Non-pigmented ciliary epithelial cell (primary cell): ENCODE measurements around the gene RPL7A.
A peak's percentile ranks its signal among the peaks of the same experiment; 100 is the strongest.
"Not testable (repeated sequence)": the region's sequence is repeated elsewhere in the genome, so short reads cannot be mapped to it uniquely, and the experiment has no call there.

Experiments used
- DNase-seq: peaks from one replicate; pipeline ENCODE4 v3.0.0-alpha.2; 2010; ENCODE audit warnings: low read depth

RPL7A gene

DNA sequence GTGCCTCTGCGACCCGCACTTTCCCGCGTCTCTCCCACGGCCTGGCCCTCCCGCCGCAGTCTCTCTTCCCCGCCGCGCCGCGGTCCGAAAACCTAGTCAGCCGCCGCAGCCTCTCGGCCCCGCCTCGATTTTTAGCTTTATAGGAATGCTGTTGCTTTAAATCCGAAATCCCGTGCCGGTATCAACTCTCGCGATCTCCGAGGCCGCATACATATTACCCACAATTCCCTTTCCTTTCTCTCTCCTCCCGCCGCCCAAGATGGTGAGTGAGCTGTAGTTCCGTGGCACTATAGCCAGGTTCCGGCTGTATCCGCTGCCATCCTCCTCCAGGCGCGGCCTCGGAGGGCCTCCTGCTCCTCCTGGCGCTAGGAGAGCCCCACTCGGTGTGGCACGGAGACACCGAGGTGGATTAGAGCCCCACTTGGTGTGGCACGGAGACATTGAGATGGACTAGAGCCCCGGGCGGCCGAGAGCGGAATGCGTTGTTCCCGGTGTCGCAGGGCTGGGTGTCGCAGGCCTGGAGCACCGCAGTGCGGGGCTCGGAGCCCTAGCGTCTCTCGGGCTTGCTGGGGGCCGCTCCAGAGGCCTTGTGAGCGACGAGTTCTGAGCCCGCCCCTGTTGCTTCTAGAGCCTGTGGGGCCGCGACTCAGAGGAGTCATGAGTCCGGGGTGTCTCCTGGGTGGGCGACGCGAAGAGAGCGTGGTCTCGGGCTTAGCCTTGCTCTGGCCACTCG lies at the start of gene RPL7A, which contains the start of gene MED22:
RPL7A (plus strand) TSS at position 234 of the 733 bp plus-strand sequence; CDS start at position 260, 26 bp downstream.
MED22 (minus strand) TSS at position 147 of the 733 bp plus-strand sequence. CDS start 1,469 bp downstream, outside the sequence.
- DNase-seq: peak; percentile 85

DNA sequence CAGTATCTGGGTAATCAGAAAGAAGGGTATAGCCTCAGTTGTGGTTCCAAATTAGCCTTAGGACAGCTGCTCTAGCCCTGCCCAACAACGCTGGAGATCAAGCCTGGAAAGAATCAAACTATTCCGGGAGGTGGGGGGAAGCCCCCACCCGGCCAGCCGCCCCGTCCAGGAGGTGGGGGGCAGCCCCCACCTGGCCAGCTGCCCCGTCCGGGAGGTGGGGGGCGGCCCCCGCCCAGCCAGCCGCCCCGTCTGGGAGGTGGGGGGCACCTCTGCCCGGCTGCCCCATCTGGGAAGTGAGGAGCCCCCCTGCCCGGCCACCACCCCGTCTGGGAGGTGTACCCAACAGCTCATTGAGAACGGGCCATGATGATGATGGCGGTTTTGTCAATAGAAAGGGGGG lies 48.0 kb upstream of the RPL7A start:
- not testable (repeated sequence) for DNase-seq

DNA sequence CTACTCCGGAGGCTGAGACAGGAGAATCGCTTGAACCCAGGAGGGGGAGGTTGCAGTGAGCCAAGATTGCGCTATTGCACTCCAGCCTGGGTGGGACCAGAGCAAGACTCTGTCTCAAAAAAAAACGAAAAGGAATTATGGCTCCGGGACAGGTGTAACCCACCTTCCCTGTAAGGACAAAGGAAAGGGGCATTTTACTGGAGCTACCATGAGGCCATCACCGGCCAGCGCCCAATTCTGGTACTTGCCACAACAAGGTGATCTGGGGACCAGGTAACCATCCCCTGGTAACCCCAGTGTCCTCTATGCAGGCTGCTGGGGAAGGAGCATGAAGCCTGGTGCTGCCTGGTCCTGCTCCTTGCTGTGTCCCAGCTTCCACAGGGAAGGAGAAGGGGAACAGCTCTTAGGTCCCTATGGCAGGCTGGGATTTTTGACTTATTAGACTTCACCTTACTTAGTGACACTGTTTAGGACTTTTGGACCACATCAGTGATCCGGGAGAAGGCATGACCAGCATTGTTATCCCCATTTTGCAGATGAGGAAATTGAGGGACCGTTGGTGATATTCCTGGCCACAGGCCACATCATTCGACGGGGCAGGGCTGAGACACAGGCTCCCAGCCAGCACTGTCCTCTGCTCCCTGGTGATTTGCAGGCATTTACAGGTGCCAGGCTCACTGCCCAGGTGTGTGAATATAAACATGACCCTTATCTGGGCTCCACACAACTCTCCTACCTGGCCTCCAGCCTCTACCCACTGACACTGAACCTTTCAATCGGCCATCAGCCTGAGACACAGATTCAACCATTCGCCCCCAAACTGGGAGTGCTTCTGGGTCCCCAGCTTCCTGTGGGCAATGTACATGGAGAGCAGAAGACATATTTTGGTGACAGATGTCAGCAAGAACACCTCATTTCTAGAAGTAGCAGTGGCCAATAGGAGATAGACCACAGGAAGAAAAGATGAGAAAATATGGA lies 46.5 kb upstream of the RPL7A start:
- no peak for DNase-seq

DNA sequence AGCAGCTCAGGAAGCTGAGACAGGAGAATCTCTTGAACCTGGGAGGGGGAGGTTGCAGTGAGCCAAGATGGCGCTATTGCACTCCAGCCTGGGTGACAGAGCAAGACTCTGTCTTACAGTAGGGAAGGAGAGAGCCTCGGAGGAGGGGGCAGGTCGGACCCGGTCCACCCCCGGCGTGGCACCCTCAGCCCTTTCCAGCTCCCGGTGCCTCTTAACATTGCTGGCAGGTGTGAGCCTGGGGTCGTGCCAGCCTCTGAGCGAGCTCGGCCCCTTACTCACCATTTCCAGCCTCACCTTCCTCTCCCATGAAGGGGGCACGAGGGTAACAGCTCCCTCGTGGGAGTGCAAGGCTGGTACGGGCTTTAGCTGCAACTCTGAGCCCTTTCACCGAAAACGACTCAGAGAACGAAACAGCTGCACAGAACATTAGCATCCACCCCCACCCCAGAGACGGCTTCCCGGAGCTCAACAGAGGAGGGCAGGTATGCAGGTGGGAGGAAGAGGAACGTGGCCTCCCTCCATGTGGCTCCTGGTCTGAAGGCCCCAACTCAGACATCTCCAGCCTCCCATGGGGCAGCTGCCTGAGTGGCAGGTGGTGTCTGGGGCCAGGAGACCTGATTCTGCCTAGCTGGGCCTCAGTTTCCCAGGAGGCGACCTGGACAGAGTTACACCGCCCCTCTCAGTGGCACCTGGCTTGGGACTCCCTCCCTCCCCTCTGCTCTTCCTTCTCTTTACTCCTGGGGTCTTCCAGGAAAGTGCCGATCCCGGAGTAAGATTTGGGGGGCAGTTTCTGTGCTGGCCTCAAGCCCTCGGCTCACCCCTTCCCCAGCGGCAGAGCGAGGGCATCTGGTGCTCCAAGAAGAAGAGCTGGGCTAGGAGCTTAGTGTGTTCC lies 44.5 kb upstream of the RPL7A start:
- no peak for DNase-seq

DNA sequence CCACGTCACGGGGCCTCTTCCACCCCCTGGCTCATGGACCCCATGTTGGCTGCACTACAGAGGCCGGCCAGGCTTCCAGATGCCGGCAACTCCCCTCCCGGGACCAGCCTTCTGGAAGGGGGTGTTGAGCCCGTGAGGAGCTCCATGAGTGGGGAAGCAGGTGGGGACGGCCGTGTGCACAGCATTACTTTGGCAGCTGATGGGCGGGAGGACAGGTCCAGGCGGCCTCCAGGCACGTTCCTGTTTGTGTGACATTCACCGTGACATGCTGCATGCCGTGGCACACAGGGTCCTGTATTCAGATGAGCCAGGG lies 43.9 kb upstream of the RPL7A start:
- DNase-seq: no peak

DNA sequence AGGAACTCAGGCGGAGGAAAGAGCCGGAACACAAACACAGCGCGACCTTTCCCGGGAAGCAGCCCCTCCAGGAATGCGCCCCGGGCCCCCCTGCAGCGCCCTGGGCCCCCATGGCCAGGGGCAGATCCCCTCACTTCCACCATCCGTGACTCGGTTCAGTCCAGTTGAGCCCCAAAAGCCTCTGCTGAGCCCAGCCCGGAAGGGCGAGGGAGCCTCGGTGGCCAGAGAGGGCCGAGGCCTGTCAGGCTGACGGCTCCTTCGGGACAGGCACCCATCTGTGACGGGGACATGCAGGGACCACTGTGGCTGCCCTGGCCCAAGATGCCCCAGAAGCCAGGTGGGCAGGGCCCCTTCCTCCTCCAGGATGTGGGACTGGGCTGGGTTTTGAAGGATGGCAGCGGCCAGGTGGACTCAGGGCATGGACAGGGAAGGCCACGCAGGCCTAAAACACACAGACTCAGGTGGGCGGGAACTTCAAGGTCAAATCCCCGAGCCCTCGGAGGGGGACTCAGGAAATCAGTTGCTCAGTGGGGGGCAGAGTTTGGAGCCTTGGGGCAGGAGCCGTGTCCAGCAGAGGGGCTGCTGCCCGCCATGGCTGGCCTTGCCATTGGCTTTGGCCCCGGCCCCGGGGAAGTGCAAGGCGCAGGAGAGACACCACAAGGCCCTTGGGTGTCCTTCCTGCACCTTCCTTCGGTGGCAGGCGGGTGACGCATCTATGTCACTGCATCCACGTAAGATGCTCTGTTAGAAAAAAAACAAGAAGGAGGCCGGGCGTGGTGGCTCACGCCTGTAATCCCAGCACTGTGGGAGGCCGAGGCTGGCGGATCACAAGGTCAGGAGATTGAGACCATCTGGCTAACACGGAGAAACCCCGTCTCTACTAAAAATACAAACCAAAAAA lies 43.3 kb upstream of the RPL7A start:
- no peak for DNase-seq

DNA sequence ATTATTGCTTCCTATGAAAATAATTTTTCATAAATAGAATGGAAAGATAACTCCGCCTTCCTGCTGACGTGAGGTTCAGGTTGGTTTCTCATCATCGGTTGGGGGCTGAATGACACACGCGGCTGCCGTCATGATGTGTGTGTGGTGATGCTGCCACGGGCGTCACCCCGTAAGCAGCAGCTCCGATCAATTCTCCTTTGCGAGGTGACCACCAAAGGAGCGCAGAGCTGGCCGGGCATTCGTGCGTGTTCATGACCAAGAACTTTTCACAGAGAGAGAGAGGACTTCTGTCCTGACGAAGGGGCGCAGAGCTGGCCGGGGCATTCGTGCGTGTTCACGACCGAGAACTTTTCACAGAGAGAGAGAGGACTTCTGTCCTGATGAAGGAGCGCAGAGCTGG lies 42.3 kb upstream of the RPL7A start:
- DNase-seq: no peak

DNA sequence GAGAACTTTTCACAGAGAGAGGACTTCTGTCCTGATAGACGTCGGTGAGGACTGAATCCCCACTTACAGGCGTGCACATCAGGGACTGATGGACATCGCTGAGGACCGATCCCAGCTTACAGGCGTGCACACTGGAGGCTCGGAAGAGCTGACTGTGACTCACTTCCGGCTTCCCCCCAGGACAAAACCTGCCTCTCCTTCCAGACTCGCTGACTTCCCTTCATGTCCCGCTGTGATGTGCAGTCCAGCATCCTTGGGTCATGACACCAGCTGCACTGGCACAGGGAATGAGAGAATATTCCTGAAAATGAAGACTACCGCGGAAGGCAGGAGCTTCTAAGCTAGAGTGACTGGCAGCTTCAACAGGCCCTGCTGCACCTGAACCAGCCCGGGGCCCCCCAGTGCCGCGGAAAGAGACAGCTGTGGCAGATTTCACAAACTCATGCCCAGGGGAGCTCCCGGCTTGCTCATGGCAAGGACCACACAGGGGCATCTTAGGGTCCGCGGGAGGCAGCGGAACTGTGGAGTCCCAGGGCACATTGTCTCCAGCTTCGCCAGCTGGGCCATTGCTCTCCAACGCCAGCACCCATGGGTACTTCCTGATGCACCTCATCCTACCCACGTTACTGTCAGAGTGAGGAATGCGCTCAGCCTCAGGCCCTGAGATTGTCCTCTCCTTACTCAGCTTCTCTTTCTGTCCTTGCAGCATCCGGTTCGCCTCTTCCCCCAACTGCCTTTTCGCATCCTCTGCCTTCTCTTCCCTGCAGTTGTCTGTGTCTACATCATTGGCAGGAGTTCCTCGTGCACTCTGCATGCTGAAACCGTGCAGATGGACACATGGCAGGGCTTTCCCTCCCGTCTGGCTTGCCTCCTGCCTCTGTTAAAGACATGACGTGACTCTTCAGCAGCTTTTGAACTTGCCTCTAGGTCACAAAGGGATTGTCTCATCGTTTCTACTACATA lies 41.5 kb upstream of the RPL7A start:
- DNase-seq: no peak

DNA sequence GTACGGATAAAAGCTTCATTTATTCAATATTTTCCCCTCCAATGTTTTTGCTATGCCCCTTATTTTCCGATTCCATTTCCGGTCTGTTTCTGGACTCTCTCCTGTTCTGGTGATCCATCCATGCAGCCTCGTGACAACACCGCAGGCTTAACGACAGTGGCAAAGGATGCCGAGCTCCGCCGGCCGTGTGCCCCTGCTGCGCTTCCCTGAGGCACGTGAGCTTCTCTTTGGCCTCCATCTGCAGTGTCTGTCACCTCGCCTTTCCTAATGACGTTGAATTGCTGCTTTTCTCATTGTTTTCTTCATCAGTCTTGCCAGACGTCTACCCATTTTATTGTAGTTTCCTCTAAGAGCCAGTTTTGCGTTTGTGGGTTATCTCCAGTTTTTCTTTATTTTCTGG lies 40.7 kb upstream of the RPL7A start:
- no peak for DNase-seq

DNA sequence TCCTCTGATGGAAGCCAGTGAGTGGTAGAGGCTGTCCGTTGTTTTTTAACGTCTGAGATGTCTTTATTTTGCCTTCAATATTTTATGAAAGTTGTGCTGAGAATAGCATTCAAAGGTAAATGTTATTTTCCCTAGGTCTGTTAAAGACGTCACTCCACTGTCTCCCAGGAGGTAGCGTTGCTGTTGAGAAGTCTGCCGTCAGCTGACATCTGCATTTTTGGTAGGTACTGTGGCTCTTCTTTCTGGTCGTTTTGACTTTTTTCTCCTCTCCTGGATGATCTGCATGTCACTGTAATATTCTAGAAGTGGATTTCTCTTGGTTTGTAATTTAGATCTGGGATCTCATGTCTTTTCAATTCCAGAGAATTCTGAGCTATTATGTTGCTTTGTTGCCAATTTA lies 38.4 kb upstream of the RPL7A start:
- no peak for DNase-seq

DNA sequence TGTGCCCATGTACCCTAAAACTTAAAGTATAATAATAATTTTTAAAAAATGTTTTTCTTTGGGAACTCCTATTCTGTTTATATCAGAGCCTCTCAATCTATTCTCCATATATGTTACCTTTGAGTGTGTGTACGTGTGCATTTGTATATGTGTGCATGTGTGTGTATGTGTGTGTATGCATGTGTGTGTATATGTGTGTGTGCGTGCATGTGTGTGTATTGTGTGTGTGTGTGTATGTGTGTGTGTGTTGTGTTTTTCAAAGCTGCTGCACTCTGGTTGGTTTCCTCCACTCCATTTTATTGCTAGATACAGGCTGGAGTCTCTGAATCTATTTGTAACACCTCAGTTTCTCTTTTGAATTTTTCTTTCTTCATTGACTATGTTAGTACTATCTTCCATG lies 32.0 kb upstream of the RPL7A start:
- DNase-seq: no peak

DNA sequence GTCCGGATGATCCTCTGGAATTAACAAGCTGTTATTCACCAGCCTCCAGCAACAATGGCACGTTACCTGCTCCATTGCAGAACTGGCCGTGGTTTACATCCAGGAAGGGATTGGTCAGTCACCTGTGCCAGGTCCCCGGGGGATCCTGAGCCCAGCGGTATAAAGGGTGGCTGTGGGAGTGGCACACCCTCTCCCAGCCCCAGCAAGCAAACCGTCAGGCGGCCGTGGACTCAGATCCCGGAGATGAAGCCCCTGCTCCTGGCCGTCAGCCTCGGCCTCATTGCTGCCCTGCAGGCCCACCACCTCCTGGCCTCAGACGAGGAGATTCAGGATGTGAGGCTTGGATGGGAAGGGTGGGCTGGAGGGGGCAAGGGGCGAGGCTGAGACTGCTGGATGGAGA lies 30.5 kb upstream of the RPL7A start:
- not testable (repeated sequence) for DNase-seq

DNA sequence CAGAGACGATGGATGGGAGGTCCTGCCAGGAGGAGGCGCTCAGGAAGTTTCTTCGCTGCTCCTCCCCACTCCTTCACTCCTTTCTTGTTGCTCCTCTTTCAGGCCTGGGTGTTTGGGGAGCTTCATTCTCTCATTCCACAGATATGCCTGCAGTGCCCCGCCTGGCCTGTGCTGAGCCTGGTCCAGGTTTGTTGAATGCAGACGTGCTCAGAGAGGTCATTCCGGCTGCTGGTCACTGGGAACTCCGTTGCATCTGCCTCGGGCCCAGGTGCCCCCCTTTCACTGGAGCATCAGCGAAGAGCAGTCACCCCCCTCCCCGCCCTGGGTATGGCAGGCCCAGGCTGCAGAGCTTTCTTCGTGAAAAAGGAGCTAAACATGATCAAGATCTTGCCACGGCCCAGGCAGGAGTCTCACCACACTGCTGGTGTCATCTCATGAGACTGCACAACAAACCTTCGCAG lies 27.6 kb upstream of the RPL7A start:
- DNase-seq: no peak

DNA sequence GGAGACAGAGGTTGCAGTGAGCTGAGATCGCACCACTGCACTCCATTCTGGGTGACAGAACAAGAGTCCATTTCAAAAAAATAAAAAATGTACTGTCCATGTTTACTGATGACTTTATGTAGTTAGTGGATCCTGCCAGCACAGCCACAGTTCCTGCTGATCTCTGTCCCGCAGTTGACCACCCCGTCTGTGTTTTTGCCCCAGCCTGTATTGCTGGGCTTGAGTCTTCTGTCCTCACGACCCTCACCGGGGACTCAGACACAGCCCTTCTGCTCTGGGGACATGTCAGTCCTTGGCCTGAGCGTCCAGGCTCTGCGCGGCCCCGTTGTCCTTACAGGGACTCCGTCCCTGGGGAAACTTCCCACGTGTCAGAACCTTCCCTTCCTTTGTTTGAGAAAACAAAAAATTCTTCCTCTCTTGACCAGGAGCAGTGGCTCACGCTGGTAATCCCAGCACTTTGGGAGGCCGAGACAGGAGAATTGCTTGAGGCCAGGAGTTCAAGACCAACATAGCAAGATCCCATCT lies 26.5 kb upstream of the RPL7A start:
- no peak for DNase-seq

DNA sequence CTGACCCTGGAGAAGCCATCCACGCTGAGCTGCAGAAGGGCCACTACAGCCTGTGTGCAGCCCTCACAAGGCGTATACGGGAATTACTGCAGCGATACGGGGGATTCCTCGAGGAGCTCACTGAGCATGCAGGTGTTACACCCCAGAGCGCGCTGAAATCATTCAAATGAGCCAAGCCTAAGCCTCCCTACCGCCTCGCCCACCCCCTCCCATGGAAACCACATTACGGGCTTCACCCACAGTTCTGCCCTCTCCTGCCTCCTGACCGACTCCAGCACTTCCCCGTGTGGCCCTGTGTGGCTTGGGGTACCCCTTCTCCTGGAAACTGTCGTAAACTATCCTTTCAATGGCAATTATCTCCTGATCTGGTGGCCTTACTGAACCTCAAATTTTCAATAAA lies 25.3 kb upstream of the RPL7A start:
- no peak for DNase-seq

DNA sequence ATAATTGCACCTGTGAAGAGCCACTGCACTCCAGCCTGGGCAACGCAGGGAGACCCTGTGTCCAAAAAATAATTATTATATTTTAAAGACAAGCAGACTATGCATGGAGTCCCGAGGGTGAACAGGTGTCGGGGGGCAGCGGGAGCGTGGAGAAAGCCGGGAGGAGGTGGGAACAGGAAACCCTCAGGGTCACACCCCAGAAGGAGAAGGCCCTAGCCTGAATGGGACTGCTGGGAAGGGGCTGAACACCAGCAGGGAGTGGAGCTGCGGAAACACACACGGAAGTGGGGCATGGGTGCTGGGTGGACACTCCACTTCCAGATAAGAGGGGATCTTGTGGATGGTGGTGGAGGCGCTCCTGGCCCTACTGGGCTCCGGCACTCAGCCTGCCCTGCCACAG lies 24.8 kb upstream of the RPL7A start:
- no peak for DNase-seq

DNA sequence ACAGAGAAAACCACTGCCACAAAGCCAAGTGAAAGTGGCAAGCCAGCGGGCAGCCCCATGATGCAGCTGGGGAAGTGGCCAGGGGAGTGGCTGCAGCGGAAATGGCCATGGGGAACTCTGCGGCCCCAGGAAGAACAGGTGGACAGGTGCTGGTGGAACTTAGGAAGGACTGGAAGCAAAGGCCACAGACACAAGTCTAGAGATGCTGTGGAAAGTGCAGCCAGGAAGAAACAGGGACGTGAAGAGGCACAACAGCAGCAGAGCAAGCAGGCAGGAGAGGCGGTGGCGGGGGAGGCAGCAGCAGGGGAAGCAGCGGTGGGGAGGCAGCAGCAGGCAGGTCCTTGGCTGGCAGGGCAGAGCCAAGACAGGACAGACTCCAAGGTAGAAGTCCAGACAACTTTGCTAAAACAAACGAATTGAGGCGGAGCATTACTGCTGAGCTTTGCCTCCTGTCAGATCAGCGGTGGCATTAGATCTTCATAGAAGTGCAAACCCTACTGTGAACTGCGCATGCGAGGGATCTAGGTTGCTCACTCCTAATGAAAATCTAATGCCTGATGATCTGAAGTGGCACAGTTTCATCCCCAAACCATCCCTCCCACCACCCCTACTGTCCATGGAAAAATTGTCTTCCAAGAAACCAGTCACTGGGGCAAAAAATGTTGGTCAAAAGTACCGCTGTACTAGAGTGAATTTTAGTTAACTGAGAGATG lies 23.9 kb upstream of the RPL7A start:
- no peak for DNase-seq

DNA sequence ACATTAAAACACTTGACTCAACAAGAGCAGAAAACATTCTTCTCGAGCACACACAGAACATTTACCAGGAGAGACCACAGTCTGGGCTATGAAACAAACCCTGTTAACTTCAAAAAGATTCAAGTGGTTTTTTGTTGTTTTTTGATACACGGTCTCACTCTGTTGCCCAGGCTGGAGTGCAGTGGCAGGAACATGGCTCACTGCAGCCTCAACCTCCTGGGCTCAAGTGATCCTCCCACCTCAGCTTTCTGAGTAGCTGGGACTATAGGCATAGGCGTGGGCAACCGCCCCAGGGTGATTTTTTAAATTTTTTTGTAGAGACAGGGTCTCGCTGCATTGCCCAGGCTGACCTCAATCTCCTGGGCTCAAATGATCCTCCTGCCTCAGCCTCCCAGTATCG lies 21.0 kb upstream of the RPL7A start:
- DNase-seq: not testable (repeated sequence)
